Stomach (tissue), 9 donors: ENCODE results near the gene SUSD4. TPM values are rescaled to one million over a fixed set of nuclear protein-coding genes. Genes with fewer than 3 reads are reported as not detected.

Source experiments
- DNase-seq, 2 donors: peaks; one replicate each; pipeline versions ENCODE4 v3.0.0 to v3.0.0-alpha.2; 2013 to 2019
- H3K27ac ChIP-seq, 5 donors: fragments of 200-600 bp in 4 of 5; sonication (generic) in 4 of 5; one replicate each; pipeline ENCODE4 v1.5.1; 2013 to 2019; ENCODE audit warnings: mild to moderate bottlenecking in 1 of 5, moderate library complexity in 1 of 5
- H3K27me3 ChIP-seq, 3 donors: fragments of 200-600 bp; sonication (generic); one replicate each; pipeline ENCODE4 v1.5.1; 2017 to 2019; ENCODE audit warnings: mixed run types in 1 of 3
- H3K36me3 ChIP-seq, 4 donors: fragments of 200-600 bp; sonication (generic); 1 replicate in 3 of 4; 2 replicates in 1 of 4; pipeline ENCODE4 v1.5.1; 2016 to 2019
- H3K4me1 ChIP-seq, 4 donors: fragments of 200-600 bp; sonication (generic); one replicate each; pipeline ENCODE4 v1.5.1; 2016 to 2019
- H3K4me3 ChIP-seq, 4 donors: fragments of 200-600 bp; sonication (generic) in 3 of 4; one replicate each; pipeline ENCODE4 v1.5.1; 2016 to 2019; ENCODE audit warnings: mild to moderate bottlenecking in 1 of 4
- H3K9me3 ChIP-seq, 4 donors: fragments of 200-600 bp; sonication (generic); one replicate each; pipeline ENCODE4 v1.5.1; 2016 to 2019
- CTCF ChIP-seq, 7 experiments: fragments of 450-650 bp in 4 of 7; fragments of 200-600 bp in 3 of 7; sonication (generic) in 3 of 7; IDR thresholded peaks; one replicate each; pipeline ENCODE4 v1.5.1; 2016 to 2019; ENCODE audit warnings: antibody characterized with exemption in 7 of 7, control low read depth in 2 of 7, mild to moderate bottlenecking in 1 of 7
- EP300 ChIP-seq: sonication (generic); formaldehyde crosslinking; IDR thresholded peaks from one replicate; pipeline ENCODE4 v1.6.1; 2017; ENCODE audit warnings: antibody characterized with exemption
- POLR2A ChIP-seq, 4 donors: fragments of 450-650 bp; IDR thresholded peaks; one replicate each; pipeline ENCODE4 v1.6.1; 2016; ENCODE audit warnings: antibody characterized with exemption in 4 of 4, control low read depth in 2 of 4, mild to moderate bottlenecking in 1 of 4, moderate library complexity in 1 of 4
- POLR2AphosphoS5 ChIP-seq, 3 donors: sonication (generic); formaldehyde crosslinking; IDR thresholded peaks; one replicate each; pipeline ENCODE4 v1.6.1; 2016; ENCODE audit warnings: antibody characterized with exemption in 3 of 3
- WGBS, 5 donors: extraction: QIAGEN DNeasy Blood & Tissue Kit in 3 of 5; methylation state at CpG; one replicate each; pipeline versions ENCODE4 v1.1.5 to v1.1.7; 2013 to 2018; 5-methylcytosine and 5-hydroxymethylcytosine counted together
- intact Hi-C: fragments of 100-400 bp; cut with DNase I; formaldehyde crosslinking; loops from one replicate; pipeline ENCODE4 v1.15.1; 2023; ENCODE audit warnings: low total_unique reads
- polyA plus RNA-seq, 3 donors: library from polyadenylated mRNA; stranded (reverse); fragments of 200-250 nt; gene quantifications; one replicate each; pipeline ENCODE4 v1.2.3, GENCODE V29; 2013
- total RNA-seq, 5 donors: library from RNA; depleted of rRNA; stranded (reverse); fragments of >200 nt; gene quantifications; one replicate each; pipeline versions ENCODE4 v1.1.0 to v1.2.3, GENCODE V29; 2014 to 2016
- donor health status: healthy with polysubstance abuse.
- donor health status: Bipolar disorder and iron deficiency.
- donor health status: healthy.

The SUSD4 gene
- total and polyA plus RNA-seq, 8 donors = 5.5 to 35.6 (median 8.1) TPM; not detected in 1

- Histone ChIP-seq H3K36me3 (no peaks in the 10 kb centered on the region), H3K4me1 (no peaks in the 10 kb centered on the region), H3K4me3 (no peak overlapping the region), H3K27ac (no peak overlapping the region), H3K27me3 (no peaks in the 10 kb centered on the region), H3K9me3 (no peaks in the 10 kb centered on the region)
- DNase-seq = no peak
- WGBS, 5 donors = 78 to 85% (median 83%) methylated on average over 13 of the region's 13 CpGs
- intact Hi-C loops = no loop called here
- TF ChIP-seq CTCF (IDR thresholded peaks at IDR 0.05) (no peak), POLR2A (IDR thresholded peaks at IDR 0.05) (no peak), EP300 (no peak), POLR2AphosphoS5 (IDR thresholded peaks at IDR 0.05) (no peak)
Measured at GRCh38 chr1:223208164-223209076, 155.6 kb downstream of the SUSD4 start.

- intact Hi-C loops = no loop called here
- TF ChIP-seq EP300 (no peak), POLR2A (IDR thresholded peaks at IDR 0.05) (no peak)
- WGBS, 5 donors = 45 to 54% (median 50%) methylated on average over 3 of the region's 3 CpGs
Measured at GRCh38 chr1:223207293-223208066, 156.5 kb downstream of the SUSD4 start.

GRCh38 chr1:223204424-223204823 lies 159.6 kb downstream of the SUSD4 start:
- Histone ChIP-seq H3K4me1 (no peaks in the 10 kb centered on the region), H3K27me3 (no peaks in the 10 kb centered on the region), H3K27ac (no peak overlapping the region), H3K36me3 (no peaks in the 10 kb centered on the region), H3K4me3 (no peak overlapping the region), H3K9me3 (no peaks in the 10 kb centered on the region)
- 89 to 96% (median 93%) methylated on average over 3 to 4 of the region's 4 CpGs for WGBS, 5 donors
- TF ChIP-seq POLR2AphosphoS5 (IDR thresholded peaks at IDR 0.05) = no peak
- TF ChIP-seq POLR2A (IDR thresholded peaks at IDR 0.05) = no peak
- no peak for TF ChIP-seq CTCF (IDR thresholded peaks at IDR 0.05)
- TF ChIP-seq EP300 = no peak
- no peak for DNase-seq
- intact Hi-C loops = no loop called here

More at GRCh38 chr1:223207293-223208066, 156.5 kb downstream of the SUSD4 start:
- Histone ChIP-seq H3K27me3 (no peaks in the 10 kb centered on the region), H3K36me3 (no peaks in the 10 kb centered on the region), H3K4me3 (no peak overlapping the region), H3K4me1 (no peaks in the 10 kb centered on the region), H3K9me3 (no peaks in the 10 kb centered on the region), H3K27ac (no peak overlapping the region)
- peak in 1 of 2 donors; percentile 53 for DNase-seq

GRCh38 chr1:223203694-223204093 lies 160.3 kb downstream of the SUSD4 start:
- no peak overlapping the region for H3K4me3 ChIP-seq
- no peaks in the 10 kb centered on the region for H3K9me3 ChIP-seq
- 67 to 76% (median 71%) methylated on average over 6 of the region's 6 CpGs for WGBS, 5 donors
- H3K4me1 ChIP-seq = no peaks in the 10 kb centered on the region
- H3K27me3 ChIP-seq = no peaks in the 10 kb centered on the region
- H3K36me3 ChIP-seq = no peaks in the 10 kb centered on the region
- intact Hi-C loops = no loop called here
- no peak for DNase-seq
- no peak for TF ChIP-seq POLR2A (IDR thresholded peaks at IDR 0.05)
- no peak for TF ChIP-seq CTCF (IDR thresholded peaks at IDR 0.05)
- TF ChIP-seq POLR2AphosphoS5 (IDR thresholded peaks at IDR 0.05) = no peak
- no peak for TF ChIP-seq EP300
- H3K27ac ChIP-seq = no peak overlapping the region
